ENCODE results near the gene PPME1. TPM values are rescaled to one million over a fixed set of nuclear protein-coding genes. Genes with fewer than 3 reads are reported as not detected.

PPME1 gene

Small RNAs within 50 kb of the gene (small RNA-seq; reads per million reads assigned to genes)
- gene AP002392.1 (ENCODE audit: insufficient read depth) (not detected), gene RF00409 (ENCODE audit: insufficient read depth) (not detected)
